DMS53 treated with DMSO at 0.1 percent for 48 hours (cell line): ENCODE measurements around the gene CTPS2.
"Not testable (repeated sequence)": the region's sequence is repeated elsewhere in the genome, so short reads cannot be mapped to it uniquely, and the experiment has no call there.

Source experiments
- DNase-seq: peaks from one replicate; lab custom pipeline; 2025; ENCODE audit not compliant: unreplicated experiment; lab: John Stamatoyannopoulos, UW

CTPS2 gene

GRCh38 chrX:16610121-16610621 is 102.3 kb downstream of the CTPS2 start:
- no peak for DNase-seq

GRCh38 chrX:16606142-16606720 is 106.2 kb downstream of the CTPS2 start:
- no peak for DNase-seq

DNA sequence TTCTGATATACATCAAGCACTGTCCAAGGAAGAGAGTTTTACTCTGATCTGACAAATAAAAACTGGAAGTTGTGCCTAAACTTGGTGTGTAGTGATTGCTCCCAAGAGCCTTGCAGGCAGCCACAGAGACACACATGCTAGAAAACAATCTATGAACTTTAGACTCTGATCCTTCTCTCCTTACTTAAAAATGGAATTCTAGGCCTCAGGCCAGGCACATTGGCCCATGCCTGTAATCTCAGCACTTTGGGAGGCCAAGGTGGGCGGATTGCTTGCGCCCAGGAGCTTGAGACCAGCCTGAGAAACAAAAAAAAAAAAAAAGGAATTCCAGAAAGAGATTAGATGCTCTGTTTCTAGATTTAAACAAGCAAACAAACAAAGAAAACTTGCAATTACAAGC is 108.1 kb downstream of the CTPS2 start:
- no peak for DNase-seq

DNA sequence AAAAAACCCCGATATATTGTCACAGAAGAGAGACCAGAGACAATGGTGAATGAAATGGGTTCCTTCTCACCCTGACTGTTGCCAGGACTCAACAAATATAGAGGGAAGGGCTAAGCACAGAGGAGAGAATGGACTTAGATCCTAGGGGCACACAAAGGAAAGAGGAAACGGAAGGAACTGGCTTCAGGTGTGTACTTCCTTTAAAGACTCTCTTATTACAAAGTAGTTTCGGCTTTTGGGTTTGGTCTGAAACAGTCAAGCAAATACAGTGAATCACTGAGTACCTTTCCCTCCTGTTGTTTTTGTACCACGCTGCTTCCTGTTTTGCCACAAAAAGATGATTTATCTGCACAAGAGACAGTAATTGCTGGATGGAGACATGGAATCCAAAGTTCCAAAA is 108.6 kb downstream of the CTPS2 start:
- DNase-seq: no peak

GRCh38 chrX:16603235-16603634 is 109.2 kb downstream of the CTPS2 start:
- DNase-seq: not testable (repeated sequence)

DNA sequence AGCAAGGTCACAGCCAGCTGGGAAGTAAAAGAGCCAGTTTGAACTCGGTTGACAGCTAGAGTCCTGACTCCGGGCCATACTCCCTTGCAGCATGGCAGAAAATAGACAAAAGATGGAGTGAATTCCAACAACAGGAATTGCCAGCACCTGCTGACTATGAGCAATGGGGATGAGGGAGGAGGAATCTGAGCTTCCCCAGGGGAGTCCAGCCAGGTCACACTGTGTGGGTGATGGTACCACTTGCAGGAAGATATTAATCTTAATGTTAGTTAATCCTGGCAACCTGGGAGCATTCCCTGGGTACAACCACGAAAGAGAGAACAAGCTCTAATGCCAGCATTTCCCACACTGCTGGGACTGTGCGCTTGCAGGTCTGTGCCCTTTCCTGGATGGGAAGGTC is 110.6 kb downstream of the CTPS2 start:
- no peak for DNase-seq

- DNase-seq: no peak
These were observed 118.0 kb downstream of the CTPS2 start for GRCh38 chrX:16594490-16594889.

DNA sequence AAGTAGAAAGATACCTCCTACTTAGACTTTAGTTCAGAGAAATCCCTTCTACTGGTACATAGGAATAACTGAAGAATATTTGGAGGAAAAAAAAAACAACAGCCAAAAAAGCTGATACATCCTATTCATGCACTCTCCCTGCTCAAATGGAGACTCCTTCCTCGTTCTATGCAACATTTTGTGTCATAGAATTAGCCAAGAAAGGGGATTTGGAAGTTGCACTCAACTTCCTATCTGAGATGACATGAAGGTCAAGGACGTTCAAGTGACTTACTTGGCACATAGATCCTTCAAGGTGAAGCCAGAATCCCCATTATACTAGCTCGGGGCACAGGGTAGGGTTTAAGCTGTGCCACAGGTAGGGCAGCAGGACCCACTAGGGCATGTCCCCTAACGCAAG is 118.7 kb downstream of the CTPS2 start:
- no peak for DNase-seq

GRCh38 chrX:16592194-16592770 is 120.2 kb downstream of the CTPS2 start:
- DNase-seq: no peak

- DNase-seq: no peak
These were observed 122.6 kb downstream of the CTPS2 start for GRCh38 chrX:16589826-16590225.

DNA sequence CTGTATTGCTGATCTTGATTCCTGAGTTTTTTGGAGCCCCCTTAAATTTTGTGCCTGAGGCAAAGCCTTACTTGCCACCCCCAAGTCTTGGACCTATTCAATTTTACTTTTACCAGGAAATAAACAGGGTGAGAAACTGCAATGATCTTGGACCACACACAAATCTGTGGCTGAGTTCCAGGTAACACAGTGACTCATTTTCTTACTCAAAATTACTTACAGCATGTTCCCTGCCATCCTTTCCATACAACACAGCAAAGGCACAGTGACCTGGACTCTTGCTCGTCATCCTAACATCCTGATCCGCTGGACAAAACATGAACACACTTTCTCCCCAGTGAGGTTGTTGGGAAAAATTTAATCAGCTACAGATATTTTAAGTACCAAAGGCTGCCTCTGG is 123.3 kb downstream of the CTPS2 start:
- DNase-seq: no peak

GRCh38 chrX:16588266-16588665 is 124.2 kb downstream of the CTPS2 start:
- no peak for DNase-seq

GRCh38 chrX:16587836-16588235 is 124.6 kb downstream of the CTPS2 start:
- DNase-seq: no peak

- DNase-seq: no peak
These were observed 125.9 kb downstream of the CTPS2 start for GRCh38 chrX:16586377-16587112.

DNA sequence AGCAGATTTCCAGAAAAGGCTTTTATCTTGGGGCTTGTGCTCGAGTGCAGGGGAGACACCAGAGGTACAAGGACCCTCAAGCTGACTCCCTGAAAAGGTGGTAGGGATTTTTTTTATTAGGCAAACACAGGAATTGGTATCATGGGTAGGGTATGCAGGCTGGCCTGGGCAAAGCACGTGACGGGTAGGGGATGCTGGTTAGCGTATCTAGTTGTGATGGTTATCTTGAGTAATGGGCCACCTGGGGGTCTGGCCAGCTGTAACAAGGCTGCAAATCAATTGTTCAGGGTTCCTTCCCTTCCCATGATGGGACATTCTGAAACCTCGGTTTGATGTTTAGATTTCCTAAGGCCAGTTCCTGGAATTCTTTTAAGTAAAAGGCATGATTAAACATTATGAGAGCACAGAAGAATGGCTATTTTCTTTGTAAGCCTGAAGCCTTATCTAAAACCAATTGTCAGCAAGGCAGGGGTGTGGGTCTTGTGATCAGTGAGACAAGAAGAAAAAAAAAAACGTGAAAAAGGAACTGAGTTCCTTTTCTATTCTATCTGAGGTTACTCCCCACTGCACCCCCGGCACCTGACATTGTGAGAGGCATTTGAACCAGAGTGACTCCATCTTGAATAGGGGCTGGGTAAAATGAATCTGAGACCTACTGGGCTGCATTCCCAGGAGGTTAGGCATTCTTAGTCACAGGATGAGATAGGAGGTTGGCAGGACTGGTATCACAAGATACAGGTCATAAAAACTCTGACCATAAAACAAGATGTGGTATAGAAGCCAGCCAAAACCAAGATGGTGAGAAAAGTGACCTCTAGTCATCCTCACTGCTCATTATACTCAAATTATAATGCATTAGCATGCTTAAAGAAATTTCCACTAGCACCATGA is 126.7 kb downstream of the CTPS2 start:
- no peak for DNase-seq

DNA sequence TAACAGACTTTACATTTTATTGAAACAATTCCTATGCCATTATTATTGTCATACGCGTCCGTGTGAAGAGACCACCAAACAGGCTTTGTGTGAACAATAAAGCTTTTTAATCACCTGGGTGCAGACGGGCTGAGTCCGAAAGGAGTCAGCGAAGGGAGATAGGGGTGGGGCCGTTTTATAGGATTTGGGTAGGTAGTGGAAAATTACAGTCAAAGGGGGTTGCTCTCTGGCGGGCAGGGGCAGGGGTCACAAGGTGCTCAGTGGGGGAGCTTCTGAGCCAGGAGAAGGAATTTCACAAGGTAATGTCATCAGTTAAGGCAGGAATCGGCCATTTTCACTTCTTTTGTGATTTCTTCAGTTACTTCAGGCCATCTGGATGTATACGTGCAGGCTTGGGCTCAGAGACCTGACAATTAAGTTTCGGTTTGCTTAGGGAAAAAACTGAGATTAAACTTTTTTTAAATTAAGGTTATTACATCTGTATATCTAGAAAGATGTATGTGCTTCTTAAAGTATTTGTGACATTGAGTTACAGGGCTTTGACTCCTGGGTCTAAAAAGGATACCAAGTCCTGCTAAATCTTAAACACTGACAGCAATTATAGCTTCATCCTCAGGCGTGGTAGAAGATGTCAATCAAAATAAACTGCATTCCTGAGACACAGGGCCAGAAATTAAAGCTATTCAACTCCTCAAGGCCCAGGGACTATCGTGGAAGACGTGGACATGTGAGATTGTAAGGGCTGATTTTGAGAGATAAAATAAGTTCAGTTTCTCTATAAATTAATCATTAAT is 132.3 kb downstream of the CTPS2 start:
- not testable (repeated sequence) for DNase-seq

- no peak for DNase-seq
These were observed 133.0 kb downstream of the CTPS2 start for GRCh38 chrX:16579517-16579916.

DNA sequence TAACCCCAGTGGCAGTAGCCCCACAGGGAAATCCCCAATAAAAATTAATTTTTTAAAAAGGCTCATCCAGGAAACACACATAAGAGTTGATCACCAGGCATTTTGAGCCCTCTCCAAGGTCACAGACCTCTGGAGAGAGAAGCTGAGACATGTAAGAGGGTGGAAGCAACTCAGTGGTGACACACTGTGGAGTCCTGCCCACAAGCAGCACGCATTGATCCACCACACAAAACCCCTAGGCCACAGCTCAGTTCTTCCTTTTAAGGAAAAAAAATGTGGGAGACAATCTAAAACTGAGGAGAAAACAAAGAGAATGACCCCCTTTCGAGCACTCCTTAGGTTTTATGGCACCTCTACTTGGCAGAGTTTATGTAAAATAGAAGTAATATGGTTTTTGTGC is 134.3 kb downstream of the CTPS2 start:
- no peak for DNase-seq

DNA sequence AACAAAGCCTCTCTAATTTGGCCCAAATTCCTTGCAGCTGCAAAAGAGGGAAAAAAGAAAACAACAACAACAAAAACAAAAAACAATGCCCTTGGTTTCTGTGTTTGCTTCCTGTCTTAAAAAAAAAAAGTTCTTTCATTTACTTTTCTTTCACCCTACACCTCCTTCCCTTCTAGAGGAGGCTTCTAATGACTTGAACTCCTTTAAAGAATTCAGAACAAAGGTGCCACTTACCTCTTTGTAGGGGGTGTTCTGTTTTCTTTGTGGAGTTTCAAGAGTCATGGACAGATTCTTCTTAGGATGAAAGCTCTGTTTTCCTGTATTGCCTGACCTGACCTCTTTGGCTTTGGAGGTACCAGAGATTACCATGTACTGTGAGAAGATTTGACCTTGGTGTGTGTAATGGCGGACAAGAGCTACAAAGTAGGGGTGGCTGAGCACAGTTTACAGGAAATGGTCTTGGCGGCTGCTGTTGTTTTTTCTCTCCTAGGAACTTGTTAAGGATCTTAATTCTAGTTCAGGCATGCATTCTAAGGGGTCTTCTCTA is 134.9 kb downstream of the CTPS2 start:
- DNase-seq: no peak

DNA sequence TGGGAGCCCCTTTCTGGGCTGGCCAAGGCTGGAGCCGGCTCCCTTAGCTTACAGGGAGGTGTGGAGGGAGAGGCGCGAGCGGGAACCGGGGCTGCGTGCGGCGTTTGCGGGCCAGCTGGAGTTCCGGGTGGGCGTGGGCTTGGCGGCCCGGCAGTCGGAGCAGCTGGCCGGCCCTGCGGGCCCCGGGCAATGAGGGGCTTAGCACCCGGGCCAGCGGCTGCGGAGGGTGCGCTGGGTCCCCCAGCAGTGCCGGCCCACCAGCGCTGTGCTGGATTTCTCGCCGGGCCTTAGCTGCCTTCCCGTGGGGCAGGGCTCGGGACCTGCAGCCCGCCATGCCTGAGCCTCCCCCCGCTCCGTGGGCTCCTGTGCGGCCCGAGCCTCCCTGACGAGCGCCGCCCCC is 137.1 kb downstream of the CTPS2 start:
- not testable (repeated sequence) for DNase-seq
